HG03064 (cell line): ENCODE measurements around the gene TBC1D2.

Experiments
- ATAC-seq: cut with Tn5 transposase; IDR thresholded peaks from one replicate; pipeline ENCODE4 v1.9.1; 2021; ENCODE audit warnings: low read depth; ENCODE audit not compliant: unreplicated experiment

The TBC1D2 gene

GRCh38 chr9:98241357-98242300, 13.8 kb downstream of the TBC1D2 start:
- no peak for ATAC-seq

- ATAC-seq = no peak
Observed at GRCh38 chr9:98240475-98240874, 15.0 kb downstream of the TBC1D2 start.

- ATAC-seq = no peak
Observed at GRCh38 chr9:98236901-98237487, 18.5 kb downstream of the TBC1D2 start.

GRCh38 chr9:98235126-98235525, 20.3 kb downstream of the TBC1D2 start:
- no peak for ATAC-seq

GRCh38 chr9:98234245-98234825, 21.1 kb downstream of the TBC1D2 start:
- no peak for ATAC-seq

- ATAC-seq = no peak
Observed at GRCh38 chr9:98232926-98233325, 22.5 kb downstream of the TBC1D2 start.

GRCh38 chr9:98231770-98232478, 23.5 kb downstream of the TBC1D2 start:
- no peak for ATAC-seq

- ATAC-seq = no peak
Observed at GRCh38 chr9:98230789-98231188, 24.7 kb downstream of the TBC1D2 start.

GRCh38 chr9:98230304-98230703, 25.1 kb downstream of the TBC1D2 start:
- ATAC-seq = no peak

- no peak for ATAC-seq
Observed at GRCh38 chr9:98229620-98230019, 25.8 kb downstream of the TBC1D2 start.

GRCh38 chr9:98229090-98229395, 26.4 kb downstream of the TBC1D2 start:
- ATAC-seq = no peak

GRCh38 chr9:98228392-98229089, 26.9 kb downstream of the TBC1D2 start:
- ATAC-seq = no peak

- ATAC-seq = no peak
Observed at GRCh38 chr9:98227883-98228282, 27.6 kb downstream of the TBC1D2 start.

- no peak for ATAC-seq
Observed at GRCh38 chr9:98226957-98227356, 28.5 kb downstream of the TBC1D2 start.

- ATAC-seq = no peak
Observed at GRCh38 chr9:98226516-98226915, 28.9 kb downstream of the TBC1D2 start.

GRCh38 chr9:98225015-98225442, 30.4 kb downstream of the TBC1D2 start:
- ATAC-seq = no peak

- ATAC-seq = no peak
Observed at GRCh38 chr9:98222885-98223691, 32.4 kb downstream of the TBC1D2 start.

GRCh38 chr9:98220911-98221310, 34.5 kb downstream of the TBC1D2 start:
- no peak for ATAC-seq

GRCh38 chr9:98219794-98220370, 35.6 kb downstream of the TBC1D2 start:
- ATAC-seq = no peak
